SH-SY5Y (cell line): ENCODE data around the gene PAQR6.

Source experiments
- GATA2 ChIP-seq: IDR thresholded peaks from 2 replicates; pipeline ENCODE4 v1.6.1; 2011; ENCODE audit warnings: mild to moderate bottlenecking, low read depth, low read length
- GATA3 ChIP-seq: IDR thresholded peaks from 2 replicates; pipeline ENCODE4 v1.6.1; 2011; ENCODE audit warnings: low read depth, mild to moderate bottlenecking, low read length, moderate library complexity

DNA sequence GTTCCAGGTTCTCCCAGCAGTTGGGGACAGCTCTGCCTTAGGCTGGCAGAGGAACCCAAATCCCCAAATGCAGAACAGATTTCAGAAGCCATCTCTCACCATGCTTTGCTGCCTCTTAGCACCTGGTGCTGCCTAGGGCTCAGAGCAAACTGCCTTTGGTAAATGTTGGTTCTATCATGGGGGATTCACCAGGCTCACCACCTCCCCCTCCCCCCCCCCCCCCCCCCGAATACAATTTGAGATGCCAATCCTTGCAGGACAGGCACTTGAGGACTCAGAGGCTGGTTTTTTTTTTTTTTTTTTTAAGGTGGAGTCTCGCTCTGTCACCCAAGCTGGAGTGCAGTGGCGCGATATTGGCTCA is 447 bp upstream of the PAQR6 start:
- no peak for TF ChIP-seq GATA3
- no peak for TF ChIP-seq GATA2
